HepG2 (cell line): ENCODE data around the gene AIF1. TPM values are rescaled to one million over a fixed set of nuclear protein-coding genes. Genes with fewer than 3 reads are reported as not detected.

Source experiments
- ATAC-seq: fragments of 200-7000 bp; cut with Tn5 transposase; 3 replicates; pipeline ENCODE4 v1.9.1; 2020; ENCODE audit warnings: mild to moderate bottlenecking, moderate library complexity
- BruUV-seq: library from RNA; stranded (reverse); fragments of 400-500 nt; replicated peaks from 2 replicates; lab custom pipeline; 2021; lab: Mats Ljungman, UMichigan
- CTCF ChIA-PET: fragments of 300-600 bp; formaldehyde crosslinking; extraction: SDS; loops from one replicate; lab custom pipeline; 2021; ENCODE audit warnings: low total read pairs, inconsistent platforms, low intra/inter-chr PET ratio; lab: Yijun Ruan, JAX
- POLR2A ChIA-PET: fragments of 350-600 bp; sonication (Branson Sonifier 250); formaldehyde crosslinking; loops from one replicate; lab custom pipeline; 2020; ENCODE audit warnings: antibody characterized with exemption, inconsistent platforms; lab: Yijun Ruan, JAX
- DNase-seq: peaks from one replicate; pipeline ENCODE4 v3.0.0-alpha.2; 2015; ENCODE audit warnings: low spot score
- FAIRE-seq: peaks from 3 replicates; lab custom pipeline; 2011; peaks lifted over from hg19 to GRCh38; lab: Jason Lieb, UNC
- H2AFZ ChIP-seq: one replicate; pipeline ENCODE4 v1.6.1; 2011; ENCODE audit warnings: low read length, inconsistent platforms
- H3K27ac ChIP-seq: fragments of 300-600 bp; 3 replicates; pipeline ENCODE4 v1.8.0; 2011; ENCODE audit warnings: mixed run types, mild to moderate bottlenecking, mixed read lengths, low read length, inconsistent platforms; ENCODE audit not compliant: insufficient read depth; ENCODE audit errors: extremely low read length
- H3K27me3 ChIP-seq, 2 experiments: fragments of 200-600 bp in 1 of 2; 2 replicates in 1 of 2; 3 replicates in 1 of 2; pipeline versions ENCODE4 v1.6.0 to v1.8.0; 2011; ENCODE audit warnings: low read length in 2 of 2, mild to moderate bottlenecking in 2 of 2, moderate library complexity in 2 of 2, inconsistent platforms in 1 of 2; ENCODE audit not compliant: insufficient read depth in 2 of 2, control insufficient read depth in 1 of 2
- H3K36me3 ChIP-seq, 2 experiments: fragments of 200-600 bp in 1 of 2; replicated peaks in 1 of 2; 2 replicates in 1 of 2; 3 replicates in 1 of 2; pipeline versions ENCODE4 v1.5.1 to v1.8.0; 2011; ENCODE audit warnings: low read length in 2 of 2, inconsistent platforms in 1 of 2; ENCODE audit not compliant: insufficient read depth in 2 of 2, control insufficient read depth in 1 of 2
- H3K4me1 ChIP-seq: 2 replicates; pipeline ENCODE4 v1.5.1; 2012; ENCODE audit warnings: low read length, inconsistent platforms; ENCODE audit not compliant: insufficient read depth
- H3K4me2 ChIP-seq: 2 replicates; pipeline ENCODE4 v1.6.0; 2011; ENCODE audit warnings: low read depth, low read length, inconsistent platforms
- H3K4me3 ChIP-seq, 3 experiments: fragments of 200-600 bp in 1 of 3; sonication (generic), shearing (Covaris generic) in 1 of 3; replicated peaks in 1 of 3; 2 replicates each; pipeline ENCODE4 v1.5.1; 2011 to 2016; ENCODE audit warnings: low read length in 3 of 3, inconsistent platforms in 2 of 3, low read depth in 2 of 3, mild to moderate bottlenecking in 2 of 3, control low read depth in 1 of 3, mixed read lengths in 1 of 3; ENCODE audit not compliant: insufficient read depth in 1 of 3
- H3K79me2 ChIP-seq: one replicate; pipeline ENCODE4 v1.6.1; 2011; ENCODE audit warnings: low read length, inconsistent platforms; ENCODE audit not compliant: insufficient read depth
- H3K9ac ChIP-seq: 2 replicates; pipeline ENCODE4 v1.6.0; 2011; ENCODE audit warnings: mild to moderate bottlenecking, low read depth, low read length, inconsistent platforms; ENCODE audit not compliant: insufficient read depth
- H3K9me3 ChIP-seq: 2 replicates; pipeline ENCODE4 v1.5.1; 2012; ENCODE audit warnings: mild to moderate bottlenecking, low read length
- H4K20me1 ChIP-seq: 2 replicates; pipeline ENCODE4 v1.6.0; 2011; ENCODE audit warnings: inconsistent platforms, mild to moderate bottlenecking, low read length, moderate library complexity; ENCODE audit not compliant: insufficient read depth
- ARID5B ChIP-seq: IDR thresholded peaks from 2 replicates; pipeline ENCODE4 v1.4.0; 2020; ENCODE audit warnings: mild to moderate bottlenecking, missing genetic modification reagents
- BCLAF1 ChIP-seq: fragments of 450-650 bp; IDR thresholded peaks from 2 replicates; pipeline ENCODE4 v1.6.1; 2017; ENCODE audit warnings: mild to moderate bottlenecking
- BRCA1 ChIP-seq: sonication (generic); formaldehyde crosslinking; IDR thresholded peaks from 2 replicates; pipeline ENCODE4 v1.4.0; 2020; ENCODE audit warnings: missing genetic modification reagents
- HDAC2 ChIP-seq: sonication (generic); formaldehyde crosslinking; IDR thresholded peaks from 2 replicates; pipeline ENCODE4 v1.4.0; 2020; ENCODE audit warnings: missing genetic modification reagents
- KDM2A ChIP-seq: sonication (generic); formaldehyde crosslinking; IDR thresholded peaks from 2 replicates; pipeline ENCODE4 v1.4.0; 2020; ENCODE audit warnings: low read depth, missing genetic modification reagents, borderline replicate concordance
- NFE2 ChIP-seq: sonication (generic); formaldehyde crosslinking; IDR thresholded peaks from 2 replicates; pipeline ENCODE4 v1.4.0; 2020; ENCODE audit warnings: missing genetic modification reagents
- RAD21 ChIP-seq: fragments of 450-650 bp; formaldehyde crosslinking; IDR thresholded peaks from 2 replicates; pipeline ENCODE4 v1.5.0; 2020; ENCODE audit warnings: mild to moderate bottlenecking
- RAD51 ChIP-seq: fragments of 450-650 bp; IDR thresholded peaks from 2 replicates; pipeline ENCODE4 v1.6.1; 2016; ENCODE audit warnings: borderline replicate concordance
- SMC3 ChIP-seq: IDR thresholded peaks from 2 replicates; pipeline ENCODE4 v1.6.1; 2011; ENCODE audit warnings: low read length, improper control_type of control experiment
- SOX6 ChIP-seq, 2 experiments: fragments of 450-650 bp in 1 of 2; sonication (generic) in 1 of 2; formaldehyde crosslinking in 1 of 2; IDR thresholded peaks; 2 replicates each; pipeline versions ENCODE4 v1.4.0 to v1.6.1; 2017 to 2020; ENCODE audit warnings: antibody characterized with exemption in 1 of 2, mild to moderate bottlenecking in 1 of 2, missing genetic modification reagents in 1 of 2
- UBTF ChIP-seq: sonication (generic); formaldehyde crosslinking; IDR thresholded peaks from 2 replicates; pipeline ENCODE4 v1.4.0; 2020; ENCODE audit warnings: mild to moderate bottlenecking, missing genetic modification reagents
- ZNF446 ChIP-seq: sonication (generic); formaldehyde crosslinking; IDR thresholded peaks from 2 replicates; pipeline ENCODE4 v1.5.0; 2020; ENCODE audit warnings: mild to moderate bottlenecking, missing genetic modification reagents
- ZNF550 ChIP-seq: sonication (generic); formaldehyde crosslinking; IDR thresholded peaks from 2 replicates; pipeline ENCODE4 v1.4.0; 2020; ENCODE audit warnings: mild to moderate bottlenecking, missing genetic modification reagents, borderline replicate concordance
- ZNF598 ChIP-seq: sonication (generic); formaldehyde crosslinking; IDR thresholded peaks from 2 replicates; pipeline ENCODE4 v1.5.1; 2020; ENCODE audit warnings: mild to moderate bottlenecking, missing genetic modification reagents, borderline replicate concordance
- WGBS: methylation state at CpG from one replicate; pipeline ENCODE4 v1.1.6; 2017; ENCODE audit warnings: low lambda C conversion rate; 5-methylcytosine and 5-hydroxymethylcytosine counted together
- in situ Hi-C: cut with HindIII; loops from 2 replicates; pipeline ENCODE4 v1.10.0; 2017; ENCODE audit warnings: low pct_unique_long_range_greater_than_20kb; ENCODE audit not compliant: extremely low pct_ligation_motif_present
- intact Hi-C: fragments of 100-400 bp; cut with micrococcal nuclease; formaldehyde crosslinking; loops from one replicate; pipeline ENCODE4 v1.10.0; 2022; ENCODE audit not compliant: unreplicated experiment
- polyA plus RNA-seq, 8 experiments: library from polyadenylated mRNA; depleted of rRNA in 3 of 8; stranded (reverse) in 7 of 8; unstranded in 1 of 8; fragments of >200 nt; fragmentation: Illumina TruSeq in 4 of 8; extraction: Trizol in 4 of 8; gene quantifications; 2 replicates each; pipeline versions ENCODE4 v1.2.1 to v1.2.3, GENCODE V29; 2011 to 2016; ENCODE audit warnings: low read depth in 4 of 8, missing spikeins in 1 of 8, mixed read lengths in 1 of 8; ENCODE audit not compliant: insufficient read depth in 1 of 8
- total RNA-seq, 5 experiments: library from RNA; depleted of rRNA; stranded (reverse); fragments of >200 nt; fragmentation: Illumina TruSeq; extraction: Trizol; gene quantifications; 2 replicates each; pipeline ENCODE4 v1.2.3, GENCODE V29; 2016; ENCODE audit warnings: low read depth in 1 of 5

Gene AIF1
- total and polyA plus RNA-seq, 2 of the 13 experiments (the other 11 are each of a cell fraction or from before 2014, with no cell fraction given), result 1.5 TPM; not detected in 1

GRCh38 chr6:31592396-31592771 lies 22.6 kb upstream of the AIF1 start (continued):
- no peak for TF ChIP-seq BCLAF1

GRCh38 chr6:31597006-31597405 lies 18.0 kb upstream of the AIF1 start:
- intact Hi-C loops (loop anchor here (1.0 kb wide), 1 partner anchor 46 kb away; no protein-coding TSS in a partner anchor), in situ Hi-C loops (loop anchor here (5.0 kb wide), 1 partner anchor 50 kb away; the partner anchor contains the start of genes ATP6V1G2 and NFKBIL1)
- peaks cover 19% of the 10 kb centered on the region for H3K4me1 ChIP-seq
- no peaks in the 10 kb centered on the region for H3K9me3 ChIP-seq
- H2AFZ ChIP-seq, result no peak overlapping the region
- no peaks in the 10 kb centered on the region for H3K36me3 ChIP-seq
- WGBS, result 0% methylated on average over 2 of the region's 2 CpGs
- peak; percentile 43 for FAIRE-seq
- ChIA-PET CTCF (interaction anchor here (0.6 to 3.2 kb wide), 6 partner anchors 16 to 103 kb away, joined by 3 to 84 read pairs (median 4); partner anchors contain the start of genes ATP6V1G2, DDX39B, LTB and NFKBIL1), POLR2A (interaction anchor here (1.9 to 3.4 kb wide), 3 partner anchors 50 to 59 kb away, joined by 17 to 36 read pairs (median 30); partner anchors contain the start of genes APOM, ATP6V1G2, DDX39B and NFKBIL1)
- DNase-seq, result peak; percentile 61
- H3K4me2 ChIP-seq, result no peak overlapping the region
- no peak overlapping the region for H3K4me3 ChIP-seq
- no peak overlapping the region for H3K9ac ChIP-seq
- H3K27ac ChIP-seq, result no peak overlapping the region
- H4K20me1 ChIP-seq, result no peaks in the 10 kb centered on the region
- peaks cover 0 to 3% of the 10 kb centered on the region in 2 experiments; a peak in 1 of 5 replicates for H3K27me3 ChIP-seq
- no TSS peak for BruUV-seq
- no peaks in the 10 kb centered on the region for H3K79me2 ChIP-seq
- ATAC-seq, result peak; percentile 68
- TF ChIP-seq NFE2 (CRISPR knock-in tag) (no peak), HDAC2 (CRISPR knock-in tag) (no peak; the same call in 1 of the 2 replicates), UBTF (0 out of 2 replicates have a peak, but pooled peaks have one; percentile 15), KDM2A (CRISPR knock-in tag) (no peak), ZNF598 (CRISPR knock-in tag) (no peak), SOX6 (IDR thresholded peaks at IDR 0.05) (no peak), SOX6 (CRISPR knock-in tag; IDR thresholded peaks at IDR 0.05) (no peak), ZNF446 (CRISPR knock-in tag) (no peak), RAD21 (CRISPR knock-in tag) (peak; percentile 45; the same call in 1 of the 2 replicates), ZNF550 (CRISPR knock-in tag) (no peak), ARID5B (CRISPR knock-in tag) (0 out of 2 replicates have a peak, but pooled peaks have one; percentile 12), RAD51 (no peak), BRCA1 (CRISPR knock-in tag) (no peak), SMC3 (peak; percentile 61)
